ENCODE measurements around the gene CAMK2D. TPM values are rescaled to one million over a fixed set of nuclear protein-coding genes. Genes with fewer than 3 reads are reported as not detected.

The CAMK2D gene
- total RNA-seq, 2 experiments from 2014 or later: 104 to 120 TPM

DNA sequence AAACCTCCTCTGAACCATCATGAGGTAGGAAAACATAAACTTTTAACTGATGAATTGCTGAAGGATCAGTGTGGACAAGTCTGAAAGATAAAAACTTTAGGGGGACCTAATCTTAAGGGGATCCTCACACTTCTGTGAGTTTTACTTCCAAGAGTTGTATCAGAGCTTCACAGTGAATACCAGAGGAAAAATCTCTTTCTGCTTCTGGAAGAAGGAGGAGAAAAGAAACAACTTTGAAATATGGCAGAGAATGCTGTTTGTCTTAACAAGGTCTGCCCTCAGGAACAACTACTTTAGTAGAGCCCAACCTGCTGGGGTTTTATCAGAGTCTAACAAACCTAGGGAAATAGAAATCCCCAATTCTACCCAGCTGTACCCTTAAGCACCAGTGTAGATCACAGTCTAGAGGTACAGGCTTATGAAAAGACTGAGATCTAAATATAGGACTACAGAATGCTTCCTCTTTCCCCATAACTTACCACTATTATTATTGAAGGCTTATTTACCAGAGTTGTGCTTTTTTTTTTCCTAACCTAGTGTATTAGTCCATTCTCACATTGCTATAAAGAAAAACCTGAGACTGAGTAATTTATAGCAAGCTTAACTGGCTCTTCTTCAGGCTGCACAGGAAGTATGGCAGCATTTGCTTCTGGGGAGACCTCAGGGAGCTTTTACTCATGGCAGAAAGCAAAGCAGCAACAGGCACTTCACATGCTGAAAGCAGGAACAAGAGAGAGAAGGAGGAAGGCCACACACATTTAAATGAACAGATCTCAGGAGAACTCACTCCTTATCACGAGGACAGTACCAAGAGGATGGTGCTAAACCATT is 167.9 kb downstream of the CAMK2D start:
- peaks cover 87% of the 10 kb centered on the region for H3K36me3 ChIP-seq (ENCODE audit: insufficient read depth, low read length)
- H3K9me3 ChIP-seq (ENCODE audit: low read length): peaks cover 11% of the 10 kb centered on the region; the same call in 1 of the 2 replicates
- H3K4me2 ChIP-seq (ENCODE audit: low read length): peak overlapping the region; percentile 57
- intact Hi-C loops (cut with micrococcal nuclease; ENCODE audit: unreplicated experiment): no loop called here
- DNase-seq (ENCODE audit: low spot score): peak; percentile 60
- no peak overlapping the region; the same call in 1 of the 2 replicates for H2AFZ ChIP-seq (ENCODE audit: low read length)
- peak overlapping the region; percentile 79 for H3K27ac ChIP-seq (ENCODE audit: low read depth, low read length, poor library complexity, severe bottlenecking)
- no peaks in the 10 kb centered on the region for H4K20me1 ChIP-seq (ENCODE audit: insufficient read depth, low read length)
- ChIA-PET CTCF (ENCODE audit: unreplicated experiment) (no interaction called here), POLR2A (interaction anchor here (0.6 to 6.5 kb wide), 7 partner anchors 9 to 105 kb away, joined by 3 to 98 read pairs (median 4); no protein-coding TSS in a partner anchor)
- TF ChIP-seq, protein P1, sequence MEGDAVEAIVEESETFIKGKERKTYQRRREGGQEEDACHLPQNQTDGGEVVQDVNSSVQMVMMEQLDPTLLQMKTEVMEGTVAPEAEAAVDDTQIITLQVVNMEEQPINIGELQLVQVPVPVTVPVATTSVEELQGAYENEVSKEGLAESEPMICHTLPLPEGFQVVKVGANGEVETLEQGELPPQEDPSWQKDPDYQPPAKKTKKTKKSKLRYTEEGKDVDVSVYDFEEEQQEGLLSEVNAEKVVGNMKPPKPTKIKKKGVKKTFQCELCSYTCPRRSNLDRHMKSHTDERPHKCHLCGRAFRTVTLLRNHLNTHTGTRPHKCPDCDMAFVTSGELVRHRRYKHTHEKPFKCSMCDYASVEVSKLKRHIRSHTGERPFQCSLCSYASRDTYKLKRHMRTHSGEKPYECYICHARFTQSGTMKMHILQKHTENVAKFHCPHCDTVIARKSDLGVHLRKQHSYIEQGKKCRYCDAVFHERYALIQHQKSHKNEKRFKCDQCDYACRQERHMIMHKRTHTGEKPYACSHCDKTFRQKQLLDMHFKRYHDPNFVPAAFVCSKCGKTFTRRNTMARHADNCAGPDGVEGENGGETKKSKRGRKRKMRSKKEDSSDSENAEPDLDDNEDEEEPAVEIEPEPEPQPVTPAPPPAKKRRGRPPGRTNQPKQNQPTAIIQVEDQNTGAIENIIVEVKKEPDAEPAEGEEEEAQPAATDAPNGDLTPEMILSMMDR (conservative IDR thresholded peaks at IDR 0.05; ENCODE audit: low read length): no peak
- no peak for TF ChIP-seq EZH2phosphoT487 (IDR thresholded peaks at IDR 0.05; ENCODE audit: borderline replicate concordance, low read depth, low read length)
- BruUV-seq (replicated peaks): no TSS peak
- H3K4me3 ChIP-seq (ENCODE audit: low read depth, low read length, poor library complexity, severe bottlenecking): peak overlapping the region; percentile 29
- H3K79me2 ChIP-seq (ENCODE audit: insufficient read depth, low read depth, low read length): peaks cover 15% of the 10 kb centered on the region; the same call in 1 of the 2 replicates
- no peaks in the 10 kb centered on the region for H3K9me2 ChIP-seq (ENCODE audit: insufficient read depth, low read length)
- H3K4me1 ChIP-seq (ENCODE audit: insufficient read depth, low read length, poor library complexity, severe bottlenecking): peaks cover 52% of the 10 kb centered on the region

DNA sequence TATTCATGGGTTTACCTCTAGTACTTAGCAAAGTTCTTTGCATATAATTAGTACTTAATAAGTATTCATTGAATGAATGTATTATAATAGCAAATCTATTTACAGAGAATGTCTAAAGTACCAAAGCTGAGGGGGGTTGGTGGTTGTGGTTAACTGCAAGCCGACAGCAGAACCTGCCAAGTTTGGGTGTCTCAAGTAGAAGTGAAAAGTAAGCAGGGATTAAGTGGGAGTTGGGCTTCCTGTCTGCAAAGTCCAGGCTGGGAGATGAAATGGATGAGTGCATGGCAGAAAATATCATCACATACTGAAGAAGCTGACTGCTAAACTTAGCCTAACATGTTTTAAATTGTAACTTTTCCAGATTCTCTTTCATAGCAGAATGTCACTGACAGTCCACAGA is 169.6 kb downstream of the CAMK2D start:
- H2AFZ ChIP-seq (ENCODE audit: low read length): no peak overlapping the region
- no peak overlapping the region for H3K4me3 ChIP-seq (ENCODE audit: low read depth, low read length, poor library complexity, severe bottlenecking)
- intact Hi-C loops (cut with micrococcal nuclease; ENCODE audit: unreplicated experiment): no loop called here
- H4K20me1 ChIP-seq (ENCODE audit: insufficient read depth, low read length): no peaks in the 10 kb centered on the region
- peaks cover 11% of the 10 kb centered on the region; the same call in 1 of the 2 replicates for H3K9me3 ChIP-seq (ENCODE audit: low read length)
- peaks cover 15% of the 10 kb centered on the region; the same call in 1 of the 2 replicates for H3K79me2 ChIP-seq (ENCODE audit: insufficient read depth, low read depth, low read length)
- BruUV-seq (replicated peaks): no TSS peak
- H3K36me3 ChIP-seq (ENCODE audit: insufficient read depth, low read length): peaks cover 80% of the 10 kb centered on the region
- no peak for DNase-seq (ENCODE audit: low spot score)
- no peak overlapping the region for H3K27ac ChIP-seq (ENCODE audit: low read depth, low read length, poor library complexity, severe bottlenecking)
- peaks cover 54% of the 10 kb centered on the region for H3K4me1 ChIP-seq (ENCODE audit: insufficient read depth, low read length, poor library complexity, severe bottlenecking)
- no peak overlapping the region for H3K4me2 ChIP-seq (ENCODE audit: low read length)
- POLR2A ChIA-PET: interaction anchor here (0.7 to 6.5 kb wide), 11 partner anchors 7 to 175 kb away, joined by 3 to 98 read pairs (median 4); no protein-coding TSS in a partner anchor
- CTCF ChIA-PET (ENCODE audit: unreplicated experiment): interaction anchor here (0.7 kb wide), 1 partner anchor 16 kb away, joined by 3 read pairs; no protein-coding TSS in a partner anchor
- no peak for TF ChIP-seq EZH2phosphoT487 (IDR thresholded peaks at IDR 0.05; ENCODE audit: borderline replicate concordance, low read depth, low read length)
- TF ChIP-seq, protein P1 (conservative IDR thresholded peaks at IDR 0.05; ENCODE audit: low read length): no peak
- H3K9me2 ChIP-seq (ENCODE audit: insufficient read depth, low read length): no peaks in the 10 kb centered on the region

Measured in OCI-LY7 (cell line).